Activated CD4-positive, alpha-beta T cell treated with anti-CD3 and anti-CD28 coated beads, Interleukin-2, amount 10 ng/mL, durations not matched to agents 7 days and 5 days (primary cell): ENCODE measurements around the gene SLC6A18. TPM values are rescaled to one million over a fixed set of nuclear protein-coding genes. Genes with fewer than 3 reads are reported as not detected.
"Not testable (repeated sequence)": the region's sequence is repeated elsewhere in the genome, so short reads cannot be mapped to it uniquely, and the experiment has no call there.

Experiments used
- CTCF ChIA-PET: fragments of 350-600 bp; sonication (Branson Sonifier 250); formaldehyde crosslinking; loops from one replicate; lab custom pipeline; 2021; ENCODE audit warnings: antibody characterized with exemption; lab: Charles Lee
- POLR2A ChIA-PET: fragments of 350-600 bp; sonication (Branson Sonifier 250); formaldehyde crosslinking; loops from one replicate; lab custom pipeline; 2021; ENCODE audit warnings: antibody characterized with exemption; lab: Charles Lee
- DNase-seq: peaks from one replicate; pipeline ENCODE4 v3.0.0-alpha.2; 2020
- H3K27ac Mint-ChIP-seq: one replicate; pipeline ENCODE4 v1.8.0; 2021; ENCODE audit warnings: mild to moderate bottlenecking, moderate library complexity, mixed read lengths
- H3K27me3 Mint-ChIP-seq: one replicate; pipeline ENCODE4 v1.8.0; 2021; ENCODE audit warnings: mixed read lengths
- H3K36me3 Mint-ChIP-seq: one replicate; pipeline ENCODE4 v1.8.0; 2021; ENCODE audit warnings: low read depth, mixed read lengths
- H3K4me1 Mint-ChIP-seq: one replicate; pipeline ENCODE4 v1.8.0; 2021; ENCODE audit warnings: mixed read lengths
- H3K4me3 Mint-ChIP-seq: one replicate; pipeline ENCODE4 v1.8.0; 2021; ENCODE audit warnings: mild to moderate bottlenecking, moderate library complexity, mixed read lengths
- H3K9me3 Mint-ChIP-seq: one replicate; pipeline ENCODE4 v1.8.0; 2021; ENCODE audit warnings: mixed read lengths
- total RNA-seq, 2 experiments: library from RNA; stranded (reverse); gene quantifications; one replicate each; pipeline ENCODE4 v1.2.3, GENCODE V29; 2021

The SLC6A18 gene
- total RNA-seq, 2 experiments from 2014 or later: not detected

DNA sequence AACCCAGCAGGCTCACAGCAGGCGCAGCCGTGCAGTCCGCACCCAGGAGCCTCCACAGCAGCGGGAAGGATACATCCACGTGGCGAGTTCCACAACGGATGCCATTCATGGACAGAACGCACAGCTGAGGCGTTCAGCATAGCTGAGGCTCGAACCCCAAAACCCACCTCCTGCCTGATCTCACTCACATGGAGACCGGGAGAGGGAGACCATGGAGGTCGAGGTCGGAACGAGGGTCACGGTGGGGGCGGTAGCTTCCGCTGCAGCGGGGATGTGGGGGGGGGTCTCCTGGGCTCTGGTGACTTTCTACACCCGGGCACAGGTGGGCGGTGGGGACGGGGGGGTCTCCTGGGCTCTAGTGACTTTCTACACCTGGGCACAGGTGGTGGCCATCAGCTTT, 52.1 kb downstream of the SLC6A18 start:
- no peak overlapping the region for H3K27ac Mint-ChIP-seq
- no peaks in the 10 kb centered on the region for H3K27me3 Mint-ChIP-seq
- ChIA-PET POLR2A (no interaction called here), CTCF (interaction anchor here (1.3 kb wide), 1 partner anchor 47 kb away, joined by 4 read pairs; no protein-coding TSS in a partner anchor)
- H3K36me3 Mint-ChIP-seq: peaks cover 8% of the 10 kb centered on the region
- H3K9me3 Mint-ChIP-seq: no peaks in the 10 kb centered on the region
- H3K4me1 Mint-ChIP-seq: peaks cover 10% of the 10 kb centered on the region
- no peak overlapping the region for H3K4me3 Mint-ChIP-seq
- DNase-seq: no peak

DNA sequence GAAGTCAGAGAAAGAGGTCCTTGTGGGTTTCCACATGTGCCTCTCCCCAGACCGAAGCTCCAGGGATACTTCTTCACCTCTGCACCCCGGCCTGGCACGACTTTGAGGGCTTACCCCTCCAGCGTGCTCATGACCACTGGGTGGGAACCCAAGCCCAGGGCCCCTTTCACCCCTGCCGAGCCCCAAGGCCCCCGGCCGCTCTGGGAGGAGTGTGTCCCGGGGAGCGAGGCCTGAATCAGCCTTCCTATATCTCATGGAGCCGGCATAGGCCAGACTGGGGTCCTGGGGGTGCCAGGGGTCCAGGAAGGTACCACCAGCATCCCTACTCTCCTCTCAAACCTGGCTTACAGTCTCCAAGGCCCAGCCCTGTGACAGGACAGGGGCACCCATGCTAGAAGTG, 52.6 kb downstream of the SLC6A18 start:
- H3K4me3 Mint-ChIP-seq: no peak overlapping the region
- H3K36me3 Mint-ChIP-seq: peaks cover 8% of the 10 kb centered on the region
- CTCF ChIA-PET: interaction anchor here (1.3 kb wide), 1 partner anchor 47 kb away, joined by 4 read pairs; no protein-coding TSS in a partner anchor
- H3K27me3 Mint-ChIP-seq: no peaks in the 10 kb centered on the region
- no peak for DNase-seq
- H3K4me1 Mint-ChIP-seq: peaks cover 10% of the 10 kb centered on the region
- no peaks in the 10 kb centered on the region for H3K9me3 Mint-ChIP-seq
- POLR2A ChIA-PET: no interaction called here
- H3K27ac Mint-ChIP-seq: no peak overlapping the region

DNA sequence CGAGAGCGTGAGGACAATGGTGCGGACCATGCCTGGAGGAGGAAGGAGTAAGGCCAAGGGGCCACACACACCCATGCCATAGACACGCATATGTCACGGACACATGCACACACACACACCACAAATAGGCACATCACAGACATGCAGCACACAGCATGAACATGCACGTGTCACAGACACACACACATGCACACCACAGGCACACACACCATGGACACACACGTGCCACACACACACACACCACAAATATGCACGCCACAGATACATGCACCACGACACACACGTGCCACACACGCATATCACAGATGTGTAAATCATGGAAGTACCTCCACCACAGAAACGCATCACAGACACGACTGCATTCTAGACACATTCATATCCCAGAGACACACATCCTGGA, 53.0 kb downstream of the SLC6A18 start:
- H3K4me1 Mint-ChIP-seq: peaks cover 10% of the 10 kb centered on the region

DNA sequence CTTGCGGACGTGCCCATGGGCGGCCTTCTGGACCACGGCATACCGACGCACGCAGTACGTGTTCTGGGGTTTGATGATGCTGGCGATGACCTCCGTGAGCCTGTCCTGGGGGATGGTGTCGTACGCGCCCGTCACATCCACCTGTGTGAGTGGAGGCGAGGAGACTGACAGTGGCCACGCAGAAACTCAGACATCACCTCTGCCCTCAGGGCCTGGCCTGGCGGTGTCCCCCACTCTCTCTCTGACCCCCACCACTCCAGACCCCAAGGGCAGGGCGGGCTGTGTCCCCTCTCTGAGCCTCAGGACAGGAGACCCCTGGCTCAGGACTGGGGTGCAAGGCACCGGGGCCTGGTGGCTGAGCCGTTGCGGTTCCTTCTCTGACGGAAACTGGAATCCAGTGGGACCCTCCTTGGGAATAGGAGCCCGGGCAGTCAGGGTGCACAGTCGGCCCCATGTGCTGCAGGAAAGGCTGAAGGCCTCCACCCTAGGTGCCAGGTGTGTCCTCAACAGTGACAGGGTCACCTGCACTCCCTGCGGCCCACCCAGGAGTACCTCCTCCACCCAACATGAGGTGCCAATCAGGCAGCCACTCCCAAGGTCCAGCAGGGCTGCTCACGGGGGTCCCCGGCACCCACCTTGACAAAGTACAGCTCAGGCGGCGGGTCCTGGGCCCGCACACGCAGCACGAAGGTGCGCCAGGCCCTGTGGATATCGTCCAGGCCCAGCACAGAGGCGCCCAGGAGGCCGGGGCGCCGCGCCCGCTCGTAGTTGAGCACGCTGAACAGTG, 53.7 kb downstream of the SLC6A18 start:
- Mint-ChIP-seq H3K9me3 (no peaks in the 10 kb centered on the region), H3K4me1 (peaks cover 10% of the 10 kb centered on the region), H3K27ac (no peak overlapping the region), H3K36me3 (peaks cover 8% of the 10 kb centered on the region), H3K4me3 (no peak overlapping the region), H3K27me3 (no peaks in the 10 kb centered on the region)
- no peak for DNase-seq
- ChIA-PET CTCF (no interaction called here), POLR2A (no interaction called here)

More for the DNA sequence above, 53.0 kb downstream of the SLC6A18 start:
- H3K4me3 Mint-ChIP-seq: no peak overlapping the region
- H3K27ac Mint-ChIP-seq: no peak overlapping the region
- POLR2A ChIA-PET: no interaction called here
- H3K36me3 Mint-ChIP-seq: peaks cover 8% of the 10 kb centered on the region
- H3K27me3 Mint-ChIP-seq: no peaks in the 10 kb centered on the region
- no peaks in the 10 kb centered on the region for H3K9me3 Mint-ChIP-seq
- DNase-seq: no peak
- CTCF ChIA-PET: interaction anchor here (1.3 kb wide), 1 partner anchor 48 kb away, joined by 4 read pairs; no protein-coding TSS in a partner anchor

DNA sequence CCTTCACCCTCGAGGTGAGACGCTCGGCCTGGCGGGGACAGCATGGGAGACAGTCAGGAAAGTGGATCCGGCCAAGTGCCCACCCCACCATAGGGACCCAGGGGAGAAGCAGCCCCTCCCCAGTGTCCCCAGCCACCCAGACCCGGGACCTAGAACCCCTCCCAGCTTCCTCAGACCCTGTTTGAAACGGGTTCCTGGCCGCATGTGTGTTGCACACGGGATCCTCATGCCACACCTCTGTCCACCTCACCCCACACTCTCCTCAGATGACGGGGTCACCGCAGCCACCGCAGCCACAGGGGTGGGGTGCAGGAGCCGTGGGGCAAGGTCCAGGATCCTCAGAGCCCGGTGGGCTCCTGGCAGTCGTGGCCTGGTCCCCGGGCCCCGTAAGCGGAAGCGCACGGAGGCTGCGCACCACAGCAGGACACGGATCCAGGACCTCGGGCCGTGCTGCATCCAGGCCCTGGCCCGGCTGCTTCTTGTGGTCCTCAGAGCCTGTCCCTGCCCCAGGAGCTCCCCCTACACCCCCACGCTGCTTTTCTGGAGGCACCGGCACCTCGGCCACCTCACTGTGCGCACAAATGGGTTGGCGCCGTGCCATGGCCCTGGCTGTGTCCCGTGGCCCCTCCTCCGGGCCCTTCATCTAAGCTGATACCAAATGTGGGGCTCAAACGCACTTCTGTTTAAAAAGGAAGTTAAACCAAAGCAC, 54.4 kb downstream of the SLC6A18 start:
- POLR2A ChIA-PET: no interaction called here
- no peaks in the 10 kb centered on the region for H3K27me3 Mint-ChIP-seq

DNA sequence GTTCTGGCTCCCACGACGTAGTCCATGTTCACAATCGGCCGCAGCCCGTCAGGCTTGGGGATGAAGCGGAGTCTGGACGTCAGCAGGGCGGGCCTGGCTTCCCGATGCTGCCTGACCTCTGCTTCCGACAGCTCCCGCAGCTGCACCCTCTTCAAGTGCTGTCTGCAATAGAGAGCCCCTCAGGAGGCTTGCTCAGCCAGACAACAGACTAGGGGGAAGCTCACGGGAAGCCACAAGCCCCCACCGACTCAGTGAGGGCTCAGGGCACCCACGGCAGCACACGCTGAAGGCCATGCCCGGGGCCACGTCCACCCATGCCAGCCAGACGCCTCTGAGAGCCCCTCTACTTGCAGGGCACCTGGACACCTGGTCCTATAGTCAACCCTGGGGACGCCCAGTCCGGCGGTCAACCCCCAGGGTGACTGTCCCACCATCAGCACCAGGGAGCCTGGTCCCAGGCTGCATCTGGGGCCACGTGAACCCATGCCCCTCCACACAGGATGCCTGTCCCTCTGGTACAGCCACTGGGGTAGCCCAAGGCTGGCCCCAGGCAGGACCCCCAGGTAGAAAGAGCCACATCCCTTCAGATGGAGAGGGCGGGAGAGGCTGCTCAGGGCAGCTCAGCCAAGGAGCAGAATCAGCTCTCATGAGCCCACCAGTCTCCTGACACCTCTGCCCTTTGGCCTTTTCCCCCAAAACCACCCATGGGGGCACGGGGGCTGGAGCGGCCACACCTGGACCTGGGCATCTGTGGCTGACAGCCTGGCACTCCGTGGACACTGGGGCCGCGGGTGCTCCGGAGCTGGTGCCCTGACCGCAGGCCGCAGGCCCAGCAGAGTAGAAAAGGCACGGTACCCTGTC, 55.2 kb downstream of the SLC6A18 start:
- Mint-ChIP-seq H3K4me3 (no peak overlapping the region), H3K27ac (no peak overlapping the region), H3K36me3 (peaks cover 3% of the 10 kb centered on the region), H3K9me3 (no peaks in the 10 kb centered on the region), H3K27me3 (no peaks in the 10 kb centered on the region), H3K4me1 (peaks cover 5% of the 10 kb centered on the region)
- POLR2A ChIA-PET: no interaction called here
- DNase-seq: no peak
- CTCF ChIA-PET: no interaction called here

More for the DNA sequence above, 54.4 kb downstream of the SLC6A18 start:
- peaks cover 5% of the 10 kb centered on the region for H3K36me3 Mint-ChIP-seq
- no peak overlapping the region for H3K4me3 Mint-ChIP-seq
- H3K4me1 Mint-ChIP-seq: peaks cover 10% of the 10 kb centered on the region
- H3K9me3 Mint-ChIP-seq: no peaks in the 10 kb centered on the region
- DNase-seq: no peak
- CTCF ChIA-PET: no interaction called here
- no peak overlapping the region for H3K27ac Mint-ChIP-seq

DNA sequence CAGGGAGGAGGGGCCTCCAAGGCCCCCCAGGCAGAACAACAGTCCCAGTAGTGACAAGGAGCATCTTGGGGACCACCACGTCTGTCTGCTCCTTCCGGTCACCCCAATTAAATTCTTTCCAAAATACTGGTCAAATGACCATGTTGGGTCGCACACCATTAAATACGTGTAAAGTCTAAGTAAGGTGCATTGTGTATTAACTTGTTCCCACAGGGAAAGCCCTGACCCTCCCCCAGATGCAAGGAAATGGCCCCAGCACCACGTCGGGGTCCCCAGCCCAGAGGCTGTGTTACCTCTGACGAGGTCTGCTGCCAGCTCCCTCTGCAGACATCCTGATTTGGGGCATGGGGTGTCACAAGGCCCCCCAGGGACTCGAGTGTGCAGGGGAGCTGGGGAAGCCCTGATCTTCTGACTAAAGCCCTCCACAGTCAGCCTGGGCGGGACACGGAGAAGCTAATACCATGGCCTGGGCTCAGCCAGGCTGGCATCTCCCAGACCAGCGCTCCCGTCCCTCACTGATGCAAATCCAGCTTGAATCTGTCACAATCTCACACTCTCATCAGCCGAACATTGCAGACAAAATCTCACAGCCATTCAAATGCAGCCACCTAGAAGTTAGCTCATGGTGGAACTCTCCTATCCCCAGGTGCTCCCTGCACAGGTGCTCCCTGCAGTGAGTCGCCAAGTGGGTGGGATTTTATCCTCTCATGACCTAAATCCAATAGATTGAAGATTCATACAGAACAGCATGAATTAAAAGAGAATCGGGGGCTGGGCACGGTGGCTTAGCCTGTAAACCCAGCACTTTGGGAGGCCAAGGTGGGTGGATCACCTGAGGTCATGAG, 56.1 kb downstream of the SLC6A18 start:
- Mint-ChIP-seq H3K27me3 (no peaks in the 10 kb centered on the region), H3K36me3 (peaks cover 3% of the 10 kb centered on the region), H3K27ac (no peak overlapping the region), H3K4me1 (peaks cover 4% of the 10 kb centered on the region), H3K4me3 (no peak overlapping the region), H3K9me3 (no peaks in the 10 kb centered on the region)
- no peak for DNase-seq
- ChIA-PET CTCF (no interaction called here), POLR2A (no interaction called here)

DNA sequence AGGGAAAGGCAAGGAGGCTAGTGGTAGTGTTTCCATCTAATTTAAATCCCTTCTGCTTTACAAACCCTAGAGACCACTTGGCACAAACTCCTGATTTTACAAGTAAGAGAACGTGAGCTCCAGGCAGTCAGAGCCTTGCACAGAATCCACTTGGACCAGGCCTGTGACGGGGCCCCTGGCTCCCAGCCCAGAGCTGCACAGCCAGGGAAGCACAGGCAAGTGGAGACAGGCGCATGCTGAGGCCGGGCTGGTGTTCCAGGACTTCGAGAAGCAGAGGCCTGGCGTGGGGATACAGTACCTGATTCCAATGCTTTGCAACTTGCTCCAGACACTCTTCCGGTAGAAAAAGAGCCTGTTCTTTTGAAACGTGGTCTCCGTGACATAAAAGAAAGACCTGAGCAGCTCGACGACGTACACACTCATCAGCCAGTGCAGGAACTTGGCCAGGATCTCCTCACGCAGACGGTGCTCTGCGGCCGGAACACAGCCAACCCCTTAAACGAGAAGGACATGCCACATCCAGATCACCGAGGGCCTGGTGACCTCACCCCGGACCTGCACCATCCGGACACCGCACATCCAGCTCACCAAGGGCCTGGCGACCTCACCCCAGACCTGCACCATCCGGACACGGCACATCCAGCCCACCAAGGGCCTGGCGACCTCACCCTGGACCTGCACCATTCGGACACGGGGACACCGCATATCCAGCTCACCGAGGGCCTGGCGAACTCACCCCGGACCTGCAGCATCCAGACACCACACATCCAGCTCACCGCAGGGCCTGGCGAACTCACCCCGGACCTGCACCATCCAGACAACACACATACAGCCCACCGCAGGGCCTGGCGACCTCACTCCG, 57.2 kb downstream of the SLC6A18 start:
- Mint-ChIP-seq H3K27ac (no peak overlapping the region), H3K9me3 (no peaks in the 10 kb centered on the region), H3K27me3 (no peaks in the 10 kb centered on the region), H3K36me3 (peaks cover 3% of the 10 kb centered on the region), H3K4me3 (no peak overlapping the region), H3K4me1 (no peaks in the 10 kb centered on the region)
- DNase-seq: no peak
- POLR2A ChIA-PET: no interaction called here
- CTCF ChIA-PET: no interaction called here

DNA sequence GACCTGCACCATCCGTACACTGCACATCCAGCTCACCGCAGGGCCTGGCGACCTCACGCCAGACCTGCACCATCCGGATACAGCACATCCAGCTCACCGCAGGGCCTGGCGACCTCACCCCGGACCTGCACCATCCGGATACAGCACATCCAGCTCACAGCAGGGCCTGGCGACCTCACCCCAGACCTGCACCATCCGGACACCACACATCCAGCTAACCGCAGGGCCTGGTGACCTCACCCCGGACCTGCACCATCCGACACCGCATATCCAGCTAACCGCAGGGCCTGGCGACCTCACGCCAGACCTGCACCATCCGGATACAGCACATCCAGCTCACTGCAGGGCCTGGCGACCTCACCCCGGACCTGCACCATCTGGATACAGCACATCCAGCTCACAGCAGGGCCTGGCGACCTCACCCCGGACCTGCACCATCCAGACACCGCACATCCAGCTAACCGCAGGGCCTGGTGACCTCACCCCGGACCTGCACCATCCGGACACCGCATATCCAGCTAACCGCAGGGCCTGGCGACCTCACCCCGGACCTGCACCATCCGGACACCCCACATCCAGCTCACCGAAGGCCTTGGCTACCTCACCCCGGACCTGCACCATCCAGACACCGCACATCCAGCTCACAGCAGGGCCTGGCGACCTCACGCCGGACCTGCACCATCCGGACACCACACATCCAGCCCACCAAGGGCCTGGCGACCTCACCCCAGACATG, 58.0 kb downstream of the SLC6A18 start:
- H3K4me3 Mint-ChIP-seq, H3K4me1 Mint-ChIP-seq, H3K9me3 Mint-ChIP-seq, H3K36me3 Mint-ChIP-seq, DNase-seq, POLR2A ChIA-PET, CTCF ChIA-PET, H3K27ac Mint-ChIP-seq, H3K27me3 Mint-ChIP-seq: not testable (repeated sequence)

DNA sequence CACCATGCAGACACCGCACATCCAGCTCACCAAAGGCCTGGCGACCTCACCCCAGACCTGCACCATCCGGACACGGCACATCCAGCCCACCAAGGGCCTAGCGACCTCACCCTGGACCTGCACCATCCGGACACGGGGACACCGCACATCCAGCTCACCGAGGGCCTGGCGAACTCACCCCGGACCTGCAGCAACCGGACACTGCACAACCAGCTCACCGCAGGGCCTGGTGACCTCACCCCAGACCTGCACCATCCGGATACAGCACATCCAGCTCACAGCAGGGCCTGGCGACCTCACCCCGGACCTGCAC, 58.5 kb downstream of the SLC6A18 start:
- H3K27me3 Mint-ChIP-seq, H3K4me3 Mint-ChIP-seq: not testable (repeated sequence)

DNA sequence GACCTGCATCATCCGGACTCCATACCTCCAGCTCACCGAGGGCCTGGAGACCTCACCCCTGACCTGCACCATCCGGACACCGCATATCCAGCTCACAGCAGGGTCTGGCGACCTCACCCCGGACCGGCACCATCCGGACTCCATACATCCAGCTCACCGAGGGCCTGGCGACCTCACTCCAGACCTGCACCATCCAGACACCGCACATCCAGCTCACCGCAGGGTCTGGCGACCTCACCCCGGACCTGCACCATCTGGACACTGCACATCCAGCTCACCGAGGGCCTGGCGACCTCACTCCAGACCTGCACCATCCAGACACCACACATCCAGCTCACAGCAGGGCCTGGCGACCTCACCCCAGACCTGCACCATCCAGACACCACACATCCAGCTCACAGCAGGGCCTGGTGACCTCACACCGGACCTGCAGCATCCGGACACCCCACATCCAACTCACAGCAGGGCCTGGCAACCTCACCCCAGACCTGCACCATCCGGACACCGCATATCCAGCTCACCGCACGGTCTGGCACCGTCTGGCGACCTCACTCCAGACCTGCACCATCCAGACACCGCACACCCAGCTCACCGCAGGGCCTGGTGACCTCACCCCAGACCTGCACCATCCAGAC, 59.3 kb downstream of the SLC6A18 start:
- DNase-seq, H3K27ac Mint-ChIP-seq, H3K4me1 Mint-ChIP-seq, POLR2A ChIA-PET, H3K4me3 Mint-ChIP-seq, H3K27me3 Mint-ChIP-seq, H3K9me3 Mint-ChIP-seq: not testable (repeated sequence)
- peaks cover 11% of the 10 kb centered on the region for H3K36me3 Mint-ChIP-seq
- CTCF ChIA-PET: interaction anchor here (0.7 kb wide), 1 partner anchor 547 kb away, joined by 4 read pairs; no protein-coding TSS in a partner anchor

More for the DNA sequence above, 58.5 kb downstream of the SLC6A18 start:
- H3K9me3 Mint-ChIP-seq, DNase-seq, H3K4me1 Mint-ChIP-seq, CTCF ChIA-PET, POLR2A ChIA-PET, H3K27ac Mint-ChIP-seq: not testable (repeated sequence)
- H3K36me3 Mint-ChIP-seq: peaks cover 10% of the 10 kb centered on the region
